Islet precursor cell (in vitro differentiated cells): ENCODE results near the gene PAPPA.

Experiments
- DNase-seq: peaks from one replicate; pipeline ENCODE4 v3.0.0-alpha.2; 2018

Gene PAPPA

DNA sequence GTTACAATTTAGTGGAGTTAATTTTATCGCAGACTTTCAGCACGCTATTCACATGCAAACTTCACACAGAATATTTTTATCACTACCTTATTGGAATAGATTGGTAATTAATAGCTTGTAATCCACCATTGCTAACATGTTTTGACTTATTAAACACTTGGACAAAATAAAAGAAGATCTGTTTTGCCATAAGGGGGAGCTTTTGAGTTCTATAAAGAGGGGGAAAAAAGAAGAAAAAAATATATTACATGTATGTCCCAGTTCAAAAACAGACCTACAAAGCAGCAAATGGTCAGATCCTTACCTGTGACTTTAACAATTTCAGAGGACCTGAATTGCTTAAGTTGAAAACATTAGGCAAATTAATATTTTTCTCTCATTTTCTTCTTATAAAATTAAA, 1.2 kb upstream of the PAPPA start:
- DNase-seq, result no peak

DNA sequence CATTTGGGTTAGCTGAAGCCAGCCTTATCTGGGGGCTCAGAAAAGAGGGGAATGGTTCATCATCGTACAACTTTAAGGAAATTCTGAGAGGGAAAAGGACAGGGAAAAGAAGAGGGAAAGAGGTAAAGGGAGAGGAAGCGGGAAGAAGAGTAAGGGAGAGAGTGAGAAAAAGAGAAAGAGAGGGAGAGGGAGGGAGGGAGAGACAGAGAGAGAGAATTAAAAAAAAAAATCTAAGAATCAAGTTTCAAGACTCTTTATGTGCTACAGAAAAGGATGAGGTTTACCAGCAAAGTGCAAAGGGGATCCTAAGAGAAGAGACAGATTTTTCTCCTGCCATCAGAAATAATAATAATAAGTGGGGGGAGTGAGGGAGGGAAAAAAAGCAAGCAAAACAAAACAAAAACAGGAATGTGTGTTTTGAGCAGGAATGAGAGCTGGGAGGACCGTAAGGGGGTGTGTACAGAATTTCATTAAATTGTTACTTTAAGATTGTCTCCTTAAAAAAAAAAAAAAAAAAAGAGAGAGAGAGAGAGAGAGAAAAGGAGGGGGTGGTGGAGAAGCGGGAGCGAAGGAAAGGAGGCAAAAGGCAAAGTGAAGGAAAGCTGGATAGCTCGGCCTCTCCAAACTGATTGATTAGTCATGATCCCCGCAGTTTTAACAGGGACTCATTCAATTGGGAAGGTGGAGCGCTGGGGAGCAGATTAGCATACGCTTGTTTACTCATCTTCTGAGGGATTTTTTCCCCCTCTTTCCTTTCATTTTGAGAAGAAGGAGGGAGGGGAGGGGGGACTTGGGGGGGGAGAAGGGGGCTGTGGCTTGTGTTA, 438 bp upstream of the PAPPA start:
- no peak for DNase-seq

DNA sequence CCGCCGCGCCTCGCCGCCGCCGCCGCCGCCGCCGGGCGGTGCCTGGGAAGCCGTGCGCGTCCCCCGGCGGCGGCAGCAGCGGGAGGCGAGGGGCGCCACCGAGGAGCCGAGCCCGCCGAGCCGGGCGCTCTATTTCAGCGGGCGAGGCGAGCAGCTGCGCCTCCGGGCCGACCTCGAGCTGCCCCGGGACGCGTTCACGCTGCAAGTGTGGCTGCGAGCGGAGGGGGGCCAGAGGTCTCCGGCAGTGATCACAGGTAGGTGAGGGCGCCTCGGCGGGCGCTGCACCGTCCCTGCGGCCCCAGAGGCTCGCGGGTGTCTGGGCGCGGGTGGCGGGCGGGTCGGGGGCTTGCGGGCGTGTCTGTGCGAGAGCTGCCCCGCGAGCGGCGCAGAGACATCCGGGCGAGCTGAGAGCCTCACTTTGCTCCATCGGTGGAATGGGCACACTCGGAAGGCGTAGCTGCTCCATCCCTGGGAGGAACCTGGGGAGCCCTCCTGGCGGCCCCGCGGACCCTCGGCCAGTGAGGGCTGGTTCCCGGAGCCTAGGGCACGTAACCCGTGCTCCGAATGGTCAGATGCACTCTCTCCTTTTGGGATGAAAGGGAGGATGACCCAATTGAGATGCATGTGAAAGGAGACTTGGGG, 864 bp downstream of the PAPPA start:
- DNase-seq, result peak; percentile 66

DNA sequence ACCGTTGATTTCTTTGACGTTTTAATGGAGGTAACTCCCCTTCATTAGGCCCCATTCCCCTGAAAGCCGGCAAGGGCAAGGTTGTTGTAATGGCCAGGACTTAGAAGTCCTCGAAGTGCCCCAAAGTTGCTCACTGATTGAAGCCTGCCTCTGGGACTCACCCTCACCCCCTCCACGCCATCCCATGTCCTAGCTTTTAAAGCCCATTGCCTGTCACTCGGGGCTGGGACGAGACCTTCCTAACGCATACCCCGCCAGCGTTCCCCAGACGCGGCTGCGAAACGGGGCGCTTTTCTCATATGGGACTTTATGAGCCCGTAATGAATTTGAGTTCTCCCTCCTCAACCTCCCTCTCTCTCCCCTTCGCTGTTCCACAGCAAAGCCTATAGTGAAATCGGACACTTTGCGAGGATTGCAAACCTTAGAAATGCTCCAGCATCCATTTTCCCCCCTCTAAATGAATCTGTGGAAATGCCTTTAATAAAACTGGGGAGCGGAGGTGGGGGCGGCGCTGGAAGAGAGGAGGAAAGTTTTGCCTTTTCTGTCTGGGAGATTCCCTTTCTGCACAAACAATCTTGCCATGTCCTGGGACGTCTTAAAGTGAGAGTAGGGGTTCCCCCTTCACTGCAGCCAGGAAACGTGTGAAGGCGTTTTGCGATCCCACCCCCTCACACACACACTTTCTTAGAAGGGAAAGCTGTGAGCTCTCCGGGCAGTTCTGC, 1.5 kb downstream of the PAPPA start:
- DNase-seq, result no peak

DNA sequence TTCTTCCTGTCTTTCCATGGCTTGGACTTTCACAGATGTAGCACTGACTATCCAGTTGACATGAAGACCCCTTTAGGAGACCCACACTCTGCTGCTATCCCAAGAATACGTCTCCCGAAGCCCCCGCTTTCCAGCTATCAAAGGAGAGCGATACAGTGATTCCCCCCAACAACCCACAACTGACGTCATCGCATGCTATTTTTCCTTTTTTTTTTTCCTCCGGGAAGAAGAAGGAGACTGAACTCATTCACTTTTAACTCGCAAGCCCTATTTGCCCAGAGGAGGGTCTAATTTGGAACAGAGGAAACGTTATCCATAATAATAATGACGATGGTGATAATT, 2.1 kb downstream of the PAPPA start:
- no peak for DNase-seq

DNA sequence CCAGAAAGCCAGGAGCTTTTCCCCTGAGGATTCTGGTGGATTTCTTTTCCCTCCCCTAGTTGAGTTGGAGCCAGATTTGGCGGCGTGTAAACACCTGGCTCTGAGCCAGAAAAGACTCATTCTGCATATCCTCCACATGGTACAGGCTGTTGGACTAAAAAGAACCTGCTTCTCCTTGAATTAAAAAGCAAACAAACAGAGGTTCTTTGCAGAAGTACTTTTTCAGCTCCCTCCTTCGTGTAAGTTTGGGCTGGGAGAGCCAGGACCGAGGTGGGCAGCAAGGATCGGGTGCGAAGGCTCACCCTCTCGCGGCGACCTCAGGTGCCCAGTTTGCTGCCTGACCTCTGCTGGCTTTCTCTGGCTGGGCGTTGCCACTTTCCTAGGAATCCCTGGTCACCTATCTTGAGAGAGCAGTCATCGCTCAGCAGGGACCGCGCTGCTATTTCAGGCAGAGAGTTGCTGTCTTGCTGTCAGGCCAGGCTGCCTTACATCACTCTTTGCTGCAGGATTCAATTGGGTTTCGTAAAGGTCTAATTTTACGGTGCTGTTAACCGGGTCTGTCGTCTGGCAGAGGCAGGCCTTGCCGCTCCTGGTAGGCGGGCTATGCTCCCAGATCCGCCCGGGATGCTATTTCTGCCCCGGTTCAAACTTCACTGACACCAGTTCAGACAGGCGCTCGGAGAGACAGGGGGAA, 3.2 kb downstream of the PAPPA start:
- peak; percentile 91 for DNase-seq

DNA sequence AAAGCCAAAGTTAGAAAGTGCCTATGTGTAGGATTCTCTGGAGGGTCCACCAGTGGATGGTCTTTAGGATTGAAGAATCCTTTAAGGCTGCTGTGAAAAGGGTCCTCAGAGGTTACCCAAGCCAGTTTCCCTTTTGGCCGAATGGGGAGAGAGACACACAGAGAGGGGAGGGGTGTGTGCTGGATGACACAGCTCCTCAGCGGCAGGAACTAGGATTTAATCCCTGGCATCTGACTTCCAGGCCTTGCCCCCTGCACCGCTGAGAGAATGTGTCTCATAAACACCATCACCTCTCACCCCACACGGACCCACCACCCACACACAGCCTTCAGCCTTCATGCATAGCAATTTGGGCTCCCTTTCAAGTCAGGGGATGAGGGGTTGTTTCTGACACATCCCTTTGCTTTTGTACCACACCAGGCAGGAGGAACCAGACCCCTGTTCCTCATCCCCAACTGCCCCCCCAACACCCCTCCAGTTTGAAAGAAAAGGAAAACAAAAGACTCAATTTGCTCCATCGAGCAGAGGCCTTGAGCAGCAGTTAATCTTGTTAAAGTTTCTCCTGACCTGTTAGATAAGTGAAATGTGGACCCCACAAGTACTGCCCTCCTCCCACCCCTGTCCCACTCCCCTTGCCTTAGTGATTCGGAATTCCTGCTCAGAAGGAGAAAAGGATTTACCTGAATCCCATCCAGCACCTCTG, 4.0 kb downstream of the PAPPA start:
- DNase-seq, result peak; percentile 78

DNA sequence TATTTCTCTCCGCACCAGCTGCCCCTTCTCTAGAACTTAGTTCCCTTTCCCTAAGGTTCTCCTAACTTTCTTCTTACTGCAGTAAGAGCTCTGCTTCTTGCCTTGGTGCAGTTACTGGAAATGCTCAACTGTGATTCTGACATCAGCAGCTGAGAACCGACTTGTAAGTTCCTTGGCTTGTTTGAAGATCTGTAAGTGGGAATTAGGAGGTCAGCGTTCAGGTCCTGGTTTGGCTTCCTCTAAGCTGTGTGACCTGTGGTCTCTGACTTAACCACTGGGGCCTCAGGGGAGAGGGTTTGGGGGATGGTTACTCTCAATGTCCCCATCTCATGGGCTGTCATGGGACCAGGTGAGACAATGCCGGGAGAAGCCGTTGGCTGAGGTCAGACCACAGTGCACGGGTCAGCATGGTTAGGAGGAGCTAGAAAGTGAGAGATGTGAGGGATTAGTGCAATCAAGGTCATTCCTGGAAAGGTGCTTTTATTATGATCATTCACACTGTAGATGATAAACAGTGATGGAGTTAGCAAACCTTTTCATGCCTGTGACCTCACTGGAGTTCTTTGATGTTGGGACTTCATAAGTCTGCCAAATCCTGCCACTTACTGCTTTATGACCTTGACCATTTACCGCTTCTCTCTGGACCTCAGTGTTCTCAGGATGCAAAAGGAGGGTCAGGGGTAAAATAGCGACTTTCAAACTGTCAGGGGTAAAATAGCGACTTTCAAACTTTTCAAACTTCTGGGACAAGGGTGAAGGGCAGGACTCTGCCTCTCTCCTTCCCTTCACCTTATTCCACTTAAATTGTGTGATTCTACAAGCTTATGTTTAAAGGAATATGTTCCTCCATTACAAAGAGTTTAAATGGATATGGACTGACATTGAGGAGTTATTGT, 7.3 kb downstream of the PAPPA start:
- DNase-seq, result no peak

DNA sequence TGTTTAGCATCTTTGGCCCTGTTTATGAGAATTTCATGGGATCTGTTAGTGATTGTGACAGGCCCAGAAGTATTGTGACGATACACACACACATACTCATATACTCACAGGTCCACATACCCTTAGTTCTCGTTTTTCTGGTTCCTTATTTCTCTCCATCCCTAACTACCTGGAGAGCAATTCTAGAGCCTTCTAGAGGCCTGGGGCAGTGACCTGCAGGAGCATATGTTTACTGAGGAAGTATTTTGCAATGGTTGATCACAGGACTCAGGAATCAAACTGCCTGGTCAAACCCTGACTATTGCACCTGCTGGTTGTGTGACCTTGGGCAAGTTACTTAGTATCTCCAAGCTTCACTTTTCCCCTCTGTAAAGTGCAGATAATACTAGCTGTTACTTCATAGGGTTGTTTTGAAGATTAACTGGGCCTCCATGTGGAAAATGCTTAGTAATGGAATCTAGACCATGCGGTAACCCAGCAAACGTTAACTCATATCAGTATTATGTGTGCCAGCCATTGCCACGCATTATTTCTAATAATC, 8.7 kb downstream of the PAPPA start:
- no peak for DNase-seq

DNA sequence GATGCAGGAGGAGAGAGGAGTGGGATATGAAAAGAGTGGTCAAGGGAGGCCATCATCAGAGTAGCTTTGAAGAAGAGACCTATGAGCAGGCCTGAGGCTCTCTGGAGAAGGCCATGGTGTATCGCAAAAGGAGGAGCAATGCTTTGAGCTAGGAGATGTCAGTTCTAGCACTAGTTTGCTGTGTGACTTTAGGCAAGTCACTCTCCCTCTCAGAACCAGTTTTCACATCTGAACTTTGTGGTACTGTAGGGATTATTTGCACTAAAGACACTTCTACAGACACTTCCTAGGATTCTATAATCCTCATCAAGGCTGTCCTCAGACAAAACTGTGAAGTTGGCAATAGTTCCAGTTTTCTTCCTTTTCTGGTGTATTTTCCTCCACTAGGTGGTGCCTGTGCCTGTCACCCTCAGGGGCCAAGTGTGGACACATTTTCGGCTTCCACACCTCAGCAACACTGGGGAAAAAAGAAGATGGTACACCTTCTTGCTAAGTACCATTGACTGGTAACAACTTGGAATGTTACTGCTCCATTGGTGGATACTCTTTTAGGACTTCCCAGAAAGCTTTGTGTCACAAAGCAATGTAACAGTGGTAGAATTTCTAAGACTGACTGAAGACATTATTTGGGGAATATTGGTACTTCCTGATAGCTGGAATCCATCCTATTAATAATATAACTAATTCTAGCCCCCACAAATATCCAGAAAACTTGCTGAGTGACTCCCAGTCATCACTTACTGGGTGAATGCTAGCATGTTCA, 9.9 kb downstream of the PAPPA start:
- DNase-seq, result no peak

DNA sequence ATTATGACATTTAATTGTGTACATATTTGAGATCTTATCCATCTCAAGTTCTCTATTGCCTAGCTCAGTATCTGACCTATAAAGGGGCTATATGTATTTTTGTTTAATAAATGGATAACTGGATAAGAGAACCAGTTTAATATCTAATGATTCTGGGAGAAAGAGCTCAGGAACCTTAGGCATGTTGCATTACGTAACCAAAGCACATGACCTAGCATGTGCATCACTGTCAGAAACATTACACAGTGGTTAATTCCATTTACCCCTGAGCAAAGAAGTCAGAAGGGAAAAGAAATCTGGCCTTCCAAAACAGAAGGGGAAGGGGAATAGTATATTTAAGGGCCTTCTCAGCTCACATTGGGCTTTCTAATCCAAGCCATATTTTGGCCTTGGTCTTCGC, 12.3 kb downstream of the PAPPA start:
- no peak for DNase-seq

DNA sequence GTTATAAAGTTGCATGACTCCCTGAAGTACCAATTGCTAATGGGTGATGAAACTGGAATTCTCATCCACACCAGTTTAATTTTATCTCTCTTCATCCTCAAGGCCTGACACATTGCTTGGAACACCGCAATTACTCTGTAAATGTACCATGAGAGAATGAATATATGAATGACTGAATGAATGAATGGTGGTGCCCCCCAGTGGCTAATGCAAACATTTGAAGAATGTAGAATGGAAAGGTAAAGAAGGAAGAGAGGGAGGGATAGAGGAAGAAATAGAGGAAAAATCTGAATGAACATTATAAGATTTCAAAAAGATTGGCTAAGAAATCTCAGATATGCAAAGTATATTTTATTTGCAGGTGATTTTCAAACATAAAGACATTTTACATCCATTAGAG, 13.1 kb downstream of the PAPPA start:
- no peak for DNase-seq

DNA sequence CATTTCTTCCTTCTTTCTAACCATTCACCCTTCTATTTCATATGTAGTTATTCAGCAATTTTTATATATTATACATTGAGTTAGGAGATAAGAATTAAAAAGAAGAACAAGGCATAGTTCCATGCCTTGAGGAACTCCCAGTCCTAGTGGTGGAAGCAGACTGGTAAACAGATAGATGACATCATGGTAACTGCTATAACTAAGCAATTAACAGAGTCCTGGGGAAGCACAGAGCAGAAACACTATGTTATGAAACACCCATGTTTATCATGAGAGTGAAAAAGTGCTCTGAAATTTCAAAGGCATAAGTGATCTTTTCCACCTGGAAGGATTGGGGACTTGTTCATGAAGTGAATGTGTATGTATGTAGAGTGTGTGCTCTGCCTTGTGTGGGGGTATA, 14.6 kb downstream of the PAPPA start:
- DNase-seq, result no peak

DNA sequence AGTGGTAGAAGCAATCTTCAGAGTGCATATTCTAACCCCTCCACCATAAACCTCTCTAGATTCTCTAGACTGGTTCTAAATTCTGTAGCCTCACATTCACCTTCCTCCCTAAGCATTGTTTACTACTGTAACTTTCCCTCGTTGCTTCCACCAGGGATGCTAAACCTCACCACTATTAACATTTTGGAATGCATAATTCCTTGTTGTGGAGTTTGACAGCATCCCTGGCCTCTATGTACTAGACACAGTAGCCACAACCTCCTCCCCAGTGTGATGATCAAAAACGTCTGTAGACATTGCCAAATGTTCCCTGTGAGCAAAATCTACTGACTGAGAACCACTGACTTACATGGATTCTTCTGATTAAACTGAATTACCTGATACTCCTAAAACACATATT, 18.6 kb downstream of the PAPPA start:
- no peak for DNase-seq

DNA sequence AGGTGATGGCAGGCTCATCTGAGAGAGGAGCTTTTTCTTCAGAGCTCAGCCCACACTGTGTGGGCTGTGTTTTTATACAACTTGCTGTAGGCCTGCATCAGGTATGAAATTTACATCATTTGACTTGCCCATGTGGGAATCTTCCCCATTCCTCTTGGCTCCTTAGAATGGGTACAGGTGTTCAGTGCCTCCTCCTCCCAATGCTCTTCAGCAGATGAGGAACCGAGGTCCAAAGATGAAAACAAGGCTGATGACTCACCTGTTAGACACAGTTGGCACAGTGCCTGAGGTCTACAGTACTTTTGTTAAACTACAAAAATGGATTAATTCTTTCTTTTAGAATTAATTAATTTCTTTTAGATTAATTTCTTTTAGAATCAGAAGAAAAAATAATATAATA, 20.8 kb downstream of the PAPPA start:
- DNase-seq, result no peak

DNA sequence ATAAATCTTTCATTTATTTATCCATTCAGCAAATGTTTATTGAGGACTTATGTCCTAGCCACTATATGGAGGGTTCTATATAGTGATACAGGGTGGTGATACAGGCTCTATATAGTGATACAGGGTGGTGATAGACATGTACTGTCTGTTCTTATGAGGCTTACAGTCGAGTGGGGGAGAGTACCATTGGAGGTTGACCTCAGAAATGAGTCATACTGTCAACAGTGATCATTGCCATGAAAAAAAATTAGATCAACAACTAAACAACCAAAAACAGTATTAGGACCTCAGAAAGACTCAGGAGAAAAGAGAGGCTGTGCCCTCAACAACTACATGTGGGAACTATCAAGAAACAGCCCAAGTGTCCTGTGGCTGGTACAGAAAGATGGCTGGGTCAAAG, 22.0 kb downstream of the PAPPA start:
- no peak for DNase-seq

DNA sequence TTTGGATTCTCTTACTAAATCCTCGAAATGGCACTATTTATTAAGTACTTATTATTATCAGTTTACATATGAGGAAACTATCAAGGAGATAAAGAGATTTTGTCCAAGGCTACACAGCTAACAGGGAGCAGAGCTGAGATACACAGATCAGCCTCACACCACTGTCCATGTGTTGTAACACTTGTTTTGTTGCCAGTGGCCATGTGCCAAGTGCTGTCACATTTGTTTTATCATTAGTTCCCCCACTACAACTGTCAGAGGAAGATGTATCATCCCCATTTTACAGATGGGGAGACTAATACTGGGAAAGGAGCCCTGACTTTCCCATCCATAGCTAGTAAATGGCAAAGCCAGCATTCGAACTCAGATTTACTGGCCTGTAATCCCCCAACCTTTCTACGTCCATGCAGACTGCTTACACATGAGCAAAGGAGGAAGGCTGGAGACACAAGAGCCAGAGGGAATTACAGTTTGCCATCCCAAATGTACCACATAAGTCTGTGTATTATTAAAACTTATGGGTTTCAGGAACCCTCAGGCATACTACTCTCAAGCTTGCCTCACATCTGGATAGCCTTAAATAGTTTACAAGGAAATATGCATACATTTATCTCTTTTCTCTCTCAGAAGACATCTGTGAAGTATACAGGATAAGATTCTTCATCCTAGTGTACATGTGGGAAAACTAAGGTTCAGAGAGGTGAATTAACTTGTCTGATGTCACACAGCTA, 25.1 kb downstream of the PAPPA start:
- DNase-seq, result no peak

DNA sequence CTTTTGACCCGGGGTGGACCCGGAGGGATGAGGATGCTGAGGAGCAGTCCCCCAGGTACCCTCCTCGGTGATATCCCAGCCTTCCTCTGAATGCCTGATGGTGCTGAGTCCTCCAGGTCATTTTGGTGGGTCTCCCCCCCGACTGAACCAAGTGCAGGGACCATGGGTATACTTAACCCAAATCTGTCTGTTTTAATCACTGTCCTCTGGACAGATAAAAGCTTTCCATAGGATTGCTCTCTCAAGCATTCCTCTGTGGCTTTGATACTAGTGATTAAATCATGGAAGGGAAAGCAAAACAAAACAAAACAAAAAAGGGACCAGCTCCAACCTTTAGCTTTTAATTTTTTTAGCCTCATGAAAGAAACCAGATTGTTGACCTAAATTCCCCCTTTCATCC, 26.0 kb downstream of the PAPPA start:
- DNase-seq, result no peak

DNA sequence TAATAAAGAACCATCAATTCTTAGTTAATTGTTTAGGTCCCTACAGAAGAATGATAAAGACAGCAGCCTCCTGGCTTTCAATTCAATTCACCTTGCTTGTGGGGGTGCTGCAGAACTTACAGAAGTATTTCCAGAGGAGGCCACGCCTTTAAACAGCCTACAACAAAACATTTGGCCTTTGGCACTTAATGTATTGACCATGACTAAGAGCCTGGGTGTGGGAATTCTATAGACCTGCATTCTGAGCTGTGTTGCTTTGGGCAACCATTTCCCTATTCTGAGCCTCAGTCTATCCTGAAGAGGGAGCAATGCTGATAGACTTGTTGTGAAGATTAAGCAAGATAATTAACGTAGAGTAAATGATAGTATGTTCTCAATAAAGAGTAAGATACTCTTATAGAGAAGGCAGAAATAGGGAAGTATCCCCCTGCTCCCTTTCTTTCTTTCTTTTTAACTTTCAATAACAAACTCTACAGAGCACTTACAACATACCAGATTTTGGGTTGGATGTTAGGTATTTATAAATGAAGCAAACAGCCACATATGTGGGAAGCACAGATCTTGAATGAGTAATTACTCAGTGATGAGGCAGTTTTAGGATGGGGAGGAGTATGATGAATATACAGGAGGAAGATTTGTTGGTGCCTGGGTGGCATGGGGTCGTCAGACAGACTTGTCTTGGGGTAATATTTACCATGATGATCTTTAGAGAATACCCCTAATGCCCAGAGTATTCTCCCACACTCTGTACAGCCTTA, 28.4 kb downstream of the PAPPA start:
- no peak for DNase-seq
